Mammary epithelial cell (primary cell): Measurements from ENCODE around the gene ATP23.

Source experiments
- CTCF ChIP-seq, 2 donors: IDR thresholded peaks in 1 of 2; conservative IDR thresholded peaks in 1 of 2; 2 replicates each; pipeline ENCODE4 v1.5.1; 2011 to 2012; ENCODE audit warnings: inconsistent platforms in 2 of 2, low read length in 2 of 2, mild to moderate bottlenecking in 2 of 2, control low read depth in 1 of 2, low read depth in 1 of 2; ENCODE audit not compliant: insufficient read depth in 1 of 2; ENCODE audit errors: extremely low read depth in 1 of 2
- EZH2 ChIP-seq: IDR thresholded peaks from 2 replicates; pipeline ENCODE4 v1.6.1; 2012; ENCODE audit warnings: low read length, inconsistent platforms, borderline replicate concordance

GRCh38 chr12:57902478-57902969 is 38.8 kb upstream of the ATP23 start:
- TF ChIP-seq CTCF (conservative IDR thresholded peaks at IDR 0.05 in 1 of 2, IDR thresholded peaks at IDR 0.05 in 1 of 2; ENCODE audit: extremely low read depth in 1 of 2, insufficient read depth in 1 of 2, low read depth in 1 of 2, low read length in 2 of 2) (no peak), EZH2 (no peak)
